ENCODE data around the gene HDGFL3.

DNA sequence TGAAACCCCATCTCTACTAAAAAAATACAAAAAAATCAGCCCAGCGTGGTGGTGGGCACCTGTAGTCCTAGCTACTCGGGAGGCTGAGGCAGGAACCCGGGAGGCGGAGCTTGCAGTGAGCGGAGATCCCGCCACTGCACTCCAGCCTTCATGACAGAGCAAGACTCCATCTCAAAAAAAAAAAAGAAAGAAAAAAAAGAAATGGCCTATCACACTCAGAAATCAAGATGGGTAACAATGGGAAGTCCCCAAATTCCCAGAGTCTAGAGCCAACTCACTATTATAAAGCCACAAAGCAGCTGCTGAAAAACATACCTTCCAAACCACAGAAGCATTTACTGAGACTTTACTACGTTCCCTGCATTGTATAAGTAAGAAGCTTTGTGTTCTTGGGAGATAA, 7.5 kb downstream of the HDGFL3 start:
- TF ChIP-seq, protein P1, sequence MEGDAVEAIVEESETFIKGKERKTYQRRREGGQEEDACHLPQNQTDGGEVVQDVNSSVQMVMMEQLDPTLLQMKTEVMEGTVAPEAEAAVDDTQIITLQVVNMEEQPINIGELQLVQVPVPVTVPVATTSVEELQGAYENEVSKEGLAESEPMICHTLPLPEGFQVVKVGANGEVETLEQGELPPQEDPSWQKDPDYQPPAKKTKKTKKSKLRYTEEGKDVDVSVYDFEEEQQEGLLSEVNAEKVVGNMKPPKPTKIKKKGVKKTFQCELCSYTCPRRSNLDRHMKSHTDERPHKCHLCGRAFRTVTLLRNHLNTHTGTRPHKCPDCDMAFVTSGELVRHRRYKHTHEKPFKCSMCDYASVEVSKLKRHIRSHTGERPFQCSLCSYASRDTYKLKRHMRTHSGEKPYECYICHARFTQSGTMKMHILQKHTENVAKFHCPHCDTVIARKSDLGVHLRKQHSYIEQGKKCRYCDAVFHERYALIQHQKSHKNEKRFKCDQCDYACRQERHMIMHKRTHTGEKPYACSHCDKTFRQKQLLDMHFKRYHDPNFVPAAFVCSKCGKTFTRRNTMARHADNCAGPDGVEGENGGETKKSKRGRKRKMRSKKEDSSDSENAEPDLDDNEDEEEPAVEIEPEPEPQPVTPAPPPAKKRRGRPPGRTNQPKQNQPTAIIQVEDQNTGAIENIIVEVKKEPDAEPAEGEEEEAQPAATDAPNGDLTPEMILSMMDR (conservative IDR thresholded peaks at IDR 0.05; ENCODE audit: low read depth in 2 of 2): no peak
- TF ChIP-seq, protein P2, sequence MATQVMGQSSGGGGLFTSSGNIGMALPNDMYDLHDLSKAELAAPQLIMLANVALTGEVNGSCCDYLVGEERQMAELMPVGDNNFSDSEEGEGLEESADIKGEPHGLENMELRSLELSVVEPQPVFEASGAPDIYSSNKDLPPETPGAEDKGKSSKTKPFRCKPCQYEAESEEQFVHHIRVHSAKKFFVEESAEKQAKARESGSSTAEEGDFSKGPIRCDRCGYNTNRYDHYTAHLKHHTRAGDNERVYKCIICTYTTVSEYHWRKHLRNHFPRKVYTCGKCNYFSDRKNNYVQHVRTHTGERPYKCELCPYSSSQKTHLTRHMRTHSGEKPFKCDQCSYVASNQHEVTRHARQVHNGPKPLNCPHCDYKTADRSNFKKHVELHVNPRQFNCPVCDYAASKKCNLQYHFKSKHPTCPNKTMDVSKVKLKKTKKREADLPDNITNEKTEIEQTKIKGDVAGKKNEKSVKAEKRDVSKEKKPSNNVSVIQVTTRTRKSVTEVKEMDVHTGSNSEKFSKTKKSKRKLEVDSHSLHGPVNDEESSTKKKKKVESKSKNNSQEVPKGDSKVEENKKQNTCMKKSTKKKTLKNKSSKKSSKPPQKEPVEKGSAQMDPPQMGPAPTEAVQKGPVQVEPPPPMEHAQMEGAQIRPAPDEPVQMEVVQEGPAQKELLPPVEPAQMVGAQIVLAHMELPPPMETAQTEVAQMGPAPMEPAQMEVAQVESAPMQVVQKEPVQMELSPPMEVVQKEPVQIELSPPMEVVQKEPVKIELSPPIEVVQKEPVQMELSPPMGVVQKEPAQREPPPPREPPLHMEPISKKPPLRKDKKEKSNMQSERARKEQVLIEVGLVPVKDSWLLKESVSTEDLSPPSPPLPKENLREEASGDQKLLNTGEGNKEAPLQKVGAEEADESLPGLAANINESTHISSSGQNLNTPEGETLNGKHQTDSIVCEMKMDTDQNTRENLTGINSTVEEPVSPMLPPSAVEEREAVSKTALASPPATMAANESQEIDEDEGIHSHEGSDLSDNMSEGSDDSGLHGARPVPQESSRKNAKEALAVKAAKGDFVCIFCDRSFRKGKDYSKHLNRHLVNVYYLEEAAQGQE (IDR thresholded peaks at IDR 0.05; ENCODE audit: unreplicated experiment): no peak
- TF ChIP-seq EZH2 (IDR thresholded peaks at IDR 0.05; ENCODE audit: low read depth, unreplicated experiment) (no peak), POLR2AphosphoS5 (IDR thresholded peaks at IDR 0.05; ENCODE audit: low read depth) (no peak), EZH2phosphoT487 (IDR thresholded peaks at IDR 0.05; ENCODE audit: unreplicated experiment) (no peak), ZNF114 (CRISPR knock-in tag; IDR thresholded peaks at IDR 0.05) (no peak), CREB1 (CRISPR knock-in tag; IDR thresholded peaks at IDR 0.05; ENCODE audit: low read depth) (no peak)
